Rectal smooth muscle tissue (tissue), 1 donor: ENCODE results near the gene MYO5C.

Source experiments
- H3K27ac ChIP-seq: one replicate; pipeline ENCODE4 v1.7.0; 2013; ENCODE audit warnings: low read depth, low read length, inconsistent platforms
- H3K27me3 ChIP-seq: one replicate; pipeline ENCODE4 v1.7.0; 2013; ENCODE audit warnings: low read length; ENCODE audit not compliant: control insufficient read depth, insufficient read depth
- H3K36me3 ChIP-seq: one replicate; pipeline ENCODE4 v1.7.0; 2013; ENCODE audit warnings: low read length; ENCODE audit not compliant: control insufficient read depth, insufficient read depth
- H3K4me1 ChIP-seq: one replicate; pipeline ENCODE4 v1.7.0; 2013; ENCODE audit warnings: low read length; ENCODE audit not compliant: control insufficient read depth, insufficient read depth
- H3K4me3 ChIP-seq: one replicate; pipeline ENCODE4 v1.7.0; 2013; ENCODE audit warnings: low read length
- H3K9ac ChIP-seq: one replicate; pipeline ENCODE4 v1.7.0; 2013; ENCODE audit warnings: low read length

The MYO5C gene

DNA sequence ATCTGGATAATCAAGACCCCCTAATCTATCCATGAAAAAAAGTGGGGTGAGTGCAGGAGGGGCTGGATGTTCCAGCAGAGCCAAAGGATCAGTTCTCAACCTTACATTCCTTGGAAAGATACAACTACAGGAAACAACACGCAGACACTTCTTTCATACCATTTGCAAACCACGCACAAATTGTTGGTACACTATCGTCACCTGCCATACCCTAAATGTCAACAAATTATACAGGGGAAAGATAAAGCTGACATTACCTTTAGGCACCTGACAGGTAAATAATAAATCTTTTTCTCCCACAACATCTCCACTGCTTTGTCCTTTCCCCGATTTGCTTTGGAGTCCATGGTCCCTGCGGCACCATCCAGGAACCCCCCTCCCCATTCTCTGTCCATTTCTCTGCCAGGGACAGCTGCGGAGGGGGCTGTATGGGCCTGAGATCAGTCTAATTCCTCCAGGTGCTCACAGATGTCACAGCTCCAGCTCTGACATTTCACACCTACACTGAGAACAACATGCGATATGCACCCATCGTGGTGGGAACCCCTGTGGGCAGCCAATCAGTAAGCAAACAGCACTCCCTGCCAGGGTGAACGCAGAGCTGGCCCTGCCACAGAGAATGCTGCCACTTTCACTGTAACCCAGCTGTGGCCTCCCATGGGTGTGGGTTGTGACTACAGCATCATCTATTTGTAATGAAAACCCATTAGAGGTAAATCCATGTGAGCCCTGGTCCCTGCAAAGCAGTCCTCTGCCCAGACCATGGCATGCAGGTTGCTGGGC is 145.4 kb downstream of the MYO5C start:
- H3K9ac ChIP-seq: no peak overlapping the region
- H3K27ac ChIP-seq: no peak overlapping the region
- H3K36me3 ChIP-seq: peaks cover 3% of the 10 kb centered on the region
- no peaks in the 10 kb centered on the region for H3K27me3 ChIP-seq
- H3K4me3 ChIP-seq: no peak overlapping the region
- no peaks in the 10 kb centered on the region for H3K4me1 ChIP-seq

DNA sequence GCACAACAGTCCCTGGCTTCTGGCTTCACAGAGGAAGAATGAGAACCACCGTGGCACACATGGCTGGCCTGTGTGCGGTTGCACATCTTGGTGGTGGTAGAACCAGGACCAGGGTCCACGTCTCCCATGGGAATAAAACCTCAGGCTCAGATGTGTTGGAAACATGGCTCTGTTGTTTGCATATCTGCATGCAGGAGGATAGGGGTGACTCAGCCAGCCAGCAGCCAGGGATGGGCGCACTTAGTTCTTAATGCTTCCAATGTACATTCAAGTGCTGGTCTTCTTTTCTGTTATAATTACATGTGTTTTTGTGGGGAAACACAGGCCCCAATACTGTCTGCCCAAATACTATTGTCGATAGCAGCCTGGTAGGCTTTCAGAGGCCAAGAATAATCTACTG is 147.2 kb downstream of the MYO5C start:
- no peak overlapping the region for H3K9ac ChIP-seq
- H3K4me1 ChIP-seq: no peaks in the 10 kb centered on the region
- no peak overlapping the region for H3K27ac ChIP-seq
- H3K4me3 ChIP-seq: no peak overlapping the region
- H3K27me3 ChIP-seq: no peaks in the 10 kb centered on the region
- H3K36me3 ChIP-seq: peaks cover 7% of the 10 kb centered on the region

DNA sequence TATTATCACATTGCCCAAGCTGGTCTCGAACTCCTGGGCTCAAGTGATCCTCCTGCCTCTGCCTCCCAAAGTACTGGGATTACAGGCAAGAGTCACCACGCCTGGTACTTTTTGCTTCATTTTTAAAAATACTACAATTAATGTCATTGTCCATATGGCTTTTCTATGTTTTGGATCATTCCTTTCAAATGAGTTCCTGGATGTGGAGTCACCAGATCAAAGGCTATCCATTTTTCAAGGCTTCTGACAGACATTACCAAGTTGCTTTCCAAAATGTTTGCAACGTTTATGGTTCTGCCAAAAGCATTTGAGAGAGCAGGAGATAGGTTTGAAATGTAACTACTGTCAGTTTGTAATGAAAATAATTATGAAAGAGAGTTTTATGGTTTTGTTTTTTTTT is 148.8 kb downstream of the MYO5C start:
- no peak overlapping the region for H3K27ac ChIP-seq
- peaks cover 7% of the 10 kb centered on the region for H3K36me3 ChIP-seq
- H3K9ac ChIP-seq: no peak overlapping the region
- H3K4me3 ChIP-seq: no peak overlapping the region
- H3K4me1 ChIP-seq: no peaks in the 10 kb centered on the region
- no peaks in the 10 kb centered on the region for H3K27me3 ChIP-seq

DNA sequence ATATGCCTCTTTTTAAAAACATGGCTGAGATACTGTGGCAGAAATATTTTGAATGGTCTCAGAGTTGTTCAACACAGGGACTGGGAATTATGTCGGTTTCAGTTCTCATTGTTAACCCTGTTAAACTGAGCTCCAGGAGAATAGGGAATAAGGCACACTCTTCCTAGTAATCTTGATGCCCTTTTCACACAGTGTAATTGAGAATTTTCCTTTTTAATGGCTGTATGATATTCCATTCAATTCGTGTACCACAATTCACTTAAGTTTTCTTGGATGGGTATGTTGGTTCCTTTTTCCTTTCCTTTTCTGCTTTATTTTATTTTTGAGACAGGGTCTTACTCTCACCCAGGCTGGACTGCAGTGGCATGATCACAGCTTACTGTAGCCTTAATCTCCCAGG is 149.3 kb downstream of the MYO5C start:
- H3K27me3 ChIP-seq: no peaks in the 10 kb centered on the region
- H3K4me1 ChIP-seq: no peaks in the 10 kb centered on the region
- H3K9ac ChIP-seq: no peak overlapping the region
- peaks cover 7% of the 10 kb centered on the region for H3K36me3 ChIP-seq
- no peak overlapping the region for H3K4me3 ChIP-seq
- no peak overlapping the region for H3K27ac ChIP-seq

DNA sequence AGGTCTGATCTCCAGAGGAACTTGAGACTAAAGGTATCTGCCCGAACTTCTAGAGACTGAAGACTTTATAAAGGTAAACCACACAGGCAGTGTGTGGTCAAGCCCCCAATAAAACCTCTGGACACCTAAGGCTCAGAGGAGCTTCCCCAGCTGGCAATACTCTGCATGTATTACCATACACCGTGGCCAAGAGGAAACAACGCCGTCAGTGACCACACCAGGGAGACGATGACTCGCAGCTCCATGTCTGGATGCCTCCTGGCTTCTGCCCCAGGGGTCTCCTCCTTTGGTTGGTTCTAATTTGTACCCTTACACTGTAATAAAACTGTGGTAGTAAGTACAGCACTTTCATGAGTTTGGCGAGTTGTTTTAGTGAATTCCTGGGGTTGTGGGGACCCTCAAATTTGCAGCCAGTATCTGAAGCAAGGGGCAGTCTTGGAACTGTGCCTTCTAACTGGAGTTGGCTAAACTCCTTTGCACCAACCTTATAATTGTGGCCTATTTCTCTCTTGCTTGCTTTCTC is 150.9 kb downstream of the MYO5C start:
- Histone ChIP-seq H3K36me3 (peaks cover 7% of the 10 kb centered on the region), H3K4me1 (no peaks in the 10 kb centered on the region), H3K4me3 (no peak overlapping the region), H3K9ac (no peak overlapping the region), H3K27ac (no peak overlapping the region), H3K27me3 (no peaks in the 10 kb centered on the region)

DNA sequence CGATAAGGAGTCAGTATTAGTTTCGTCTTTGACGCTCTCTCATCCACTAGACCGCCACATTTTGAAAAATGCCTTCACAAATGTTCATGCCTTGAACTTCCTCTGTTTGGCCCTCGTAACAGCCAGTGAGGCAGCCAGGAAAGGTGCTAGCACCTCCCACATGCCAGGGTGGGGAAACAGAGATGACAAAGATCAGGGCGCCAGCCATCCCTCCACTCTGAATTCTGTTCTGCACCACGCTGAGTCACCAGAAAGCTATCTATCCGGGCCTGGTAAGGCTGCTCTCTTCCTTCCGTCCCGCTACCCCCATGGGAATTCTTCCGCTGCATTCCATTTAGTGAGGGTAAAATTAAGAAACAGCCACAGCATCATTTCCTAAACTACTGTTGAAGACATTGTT is 151.7 kb downstream of the MYO5C start:
- H3K36me3 ChIP-seq: peaks cover 4% of the 10 kb centered on the region
- no peak overlapping the region for H3K4me3 ChIP-seq
- no peak overlapping the region for H3K9ac ChIP-seq
- H3K4me1 ChIP-seq: no peaks in the 10 kb centered on the region
- H3K27ac ChIP-seq: no peak overlapping the region
- H3K27me3 ChIP-seq: no peaks in the 10 kb centered on the region
